ENCODE data around the gene CTXN2. TPM values are rescaled to one million over a fixed set of nuclear protein-coding genes. Genes with fewer than 3 reads are reported as not detected.

Gene CTXN2
- total RNA-seq, 1 experiment from 2014 or later, result not detected

- DNase-seq (ENCODE audit: low read depth, low spot score), result peak; percentile 65
- in situ Hi-C loops (cut with HindIII; ENCODE audit: low pct_unique_long_range_greater_than_20kb, low sequenced_read_pairs), result no loop called here
These were observed 412 bp upstream of the CTXN2 start for GRCh38 chr15:48190932-48191573.

- in situ Hi-C loops (cut with HindIII; ENCODE audit: low pct_unique_long_range_greater_than_20kb, low sequenced_read_pairs), result no loop called here
- DNase-seq (ENCODE audit: low read depth, low spot score), result no peak
These were observed 10.6 kb downstream of the CTXN2 start for GRCh38 chr15:48202068-48202467.

DNA sequence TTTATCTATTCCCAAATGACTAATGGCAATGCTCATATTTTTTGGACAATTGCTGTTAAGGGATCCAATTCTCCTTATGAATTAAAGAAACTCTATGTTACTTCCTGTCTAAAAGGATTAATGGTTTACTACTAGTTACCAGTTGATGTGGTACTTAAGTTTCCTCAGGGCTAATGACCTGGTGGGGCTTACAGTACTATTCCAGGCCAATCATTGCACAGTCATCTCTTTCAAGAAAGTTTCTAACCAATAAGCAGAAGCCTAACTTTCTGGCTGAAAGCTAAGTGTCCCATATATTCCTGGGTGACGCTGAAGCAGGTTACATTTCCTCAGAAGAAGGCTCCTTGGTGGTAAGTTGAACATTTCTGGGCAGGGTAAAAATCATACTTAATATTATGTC lies 14.5 kb downstream of the CTXN2 start, which contains the start of gene SLC12A1:
SLC12A1 (plus strand) TSS at position 322 of the 400 bp plus-strand sequence. CDS start 1,418 bp downstream, outside the sequence.
- DNase-seq (ENCODE audit: low read depth, low spot score), result no peak
- in situ Hi-C loops (cut with HindIII; ENCODE audit: low pct_unique_long_range_greater_than_20kb, low sequenced_read_pairs), result no loop called here

GRCh38 chr15:48221261-48221660 lies 29.8 kb downstream of the CTXN2 start:
- no peak for DNase-seq (ENCODE audit: low read depth, low spot score)
- in situ Hi-C loops (cut with HindIII; ENCODE audit: low pct_unique_long_range_greater_than_20kb, low sequenced_read_pairs), result no loop called here

DNA sequence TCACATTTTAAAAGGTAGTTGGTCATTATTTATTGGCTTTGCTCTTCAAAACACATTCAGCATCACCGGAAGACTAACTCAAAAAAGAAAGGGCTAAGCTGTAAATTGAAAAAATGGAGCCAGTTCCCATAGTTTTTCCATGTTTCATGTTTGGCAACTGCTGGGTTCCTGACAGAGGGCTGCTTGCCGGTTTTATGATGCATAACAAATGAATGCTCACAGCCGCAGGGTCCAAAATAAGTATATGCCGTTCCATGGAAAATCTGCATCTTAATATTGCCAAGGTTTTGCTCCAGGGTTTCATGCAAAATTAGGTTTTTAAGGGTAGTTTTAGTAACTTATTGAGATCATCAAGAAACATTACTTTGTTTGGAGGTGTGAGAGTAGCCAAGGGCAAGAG lies 30.4 kb downstream of the CTXN2 start:
- in situ Hi-C loops (cut with HindIII; ENCODE audit: low pct_unique_long_range_greater_than_20kb, low sequenced_read_pairs), result no loop called here
- no peak for DNase-seq (ENCODE audit: low read depth, low spot score)

DNA sequence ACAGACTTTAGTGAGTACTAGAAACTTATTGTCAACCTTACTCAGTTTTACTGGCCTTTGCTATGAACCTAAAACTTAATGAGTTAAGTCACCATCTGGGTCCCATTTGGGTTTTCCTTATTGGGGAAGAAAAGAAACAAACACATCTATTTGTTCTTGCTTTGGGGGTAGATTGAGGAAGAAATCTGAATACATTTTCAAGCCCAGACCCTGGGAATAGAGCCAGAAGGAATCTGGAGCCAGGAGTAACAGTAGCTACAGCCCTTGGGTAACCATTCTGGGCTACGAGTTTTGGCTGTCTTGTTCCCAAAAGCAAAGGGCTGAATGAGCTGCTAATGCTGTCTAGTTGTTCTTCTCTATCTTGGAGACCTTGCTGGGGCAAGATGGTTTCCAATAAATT lies 31.2 kb downstream of the CTXN2 start:
- in situ Hi-C loops (cut with HindIII; ENCODE audit: low pct_unique_long_range_greater_than_20kb, low sequenced_read_pairs), result no loop called here
- no peak for DNase-seq (ENCODE audit: low read depth, low spot score)

GRCh38 chr15:48225771-48226170 lies 34.3 kb downstream of the CTXN2 start:
- DNase-seq (ENCODE audit: low read depth, low spot score), result no peak
- in situ Hi-C loops (cut with HindIII; ENCODE audit: low pct_unique_long_range_greater_than_20kb, low sequenced_read_pairs), result no loop called here

- in situ Hi-C loops (cut with HindIII; ENCODE audit: low pct_unique_long_range_greater_than_20kb, low sequenced_read_pairs), result no loop called here
- no peak for DNase-seq (ENCODE audit: low read depth, low spot score)
These were observed 39.0 kb downstream of the CTXN2 start for GRCh38 chr15:48230498-48230897.

- in situ Hi-C loops (cut with HindIII; ENCODE audit: low pct_unique_long_range_greater_than_20kb, low sequenced_read_pairs), result no loop called here
- no peak for DNase-seq (ENCODE audit: low read depth, low spot score)
These were observed 41.8 kb downstream of the CTXN2 start for GRCh38 chr15:48233246-48233645.

DNA sequence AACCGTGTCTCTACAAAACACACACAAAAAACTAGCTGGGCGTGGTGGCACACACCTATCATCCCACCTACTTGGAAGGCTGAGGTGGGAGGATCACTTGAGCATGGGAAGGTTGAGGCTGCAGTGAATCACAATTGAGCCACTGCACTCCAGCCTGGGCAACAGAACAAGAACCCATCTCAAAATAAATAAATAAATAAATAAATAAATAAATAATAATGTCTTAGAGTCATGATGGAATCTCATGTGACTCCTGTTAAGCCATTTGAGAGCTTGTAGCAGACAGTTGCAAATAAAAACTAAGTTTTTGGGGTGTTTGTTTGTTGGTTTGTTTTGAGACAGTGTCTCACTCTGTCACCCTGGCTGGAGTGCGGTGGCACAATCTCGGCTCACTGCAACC lies 47.9 kb downstream of the CTXN2 start:
- in situ Hi-C loops (cut with HindIII; ENCODE audit: low pct_unique_long_range_greater_than_20kb, low sequenced_read_pairs), result no loop called here
- DNase-seq (ENCODE audit: low read depth, low spot score), result no peak

GRCh38 chr15:48242015-48242414 lies 50.5 kb downstream of the CTXN2 start:
- no peak for DNase-seq (ENCODE audit: low read depth, low spot score)
- in situ Hi-C loops (cut with HindIII; ENCODE audit: low pct_unique_long_range_greater_than_20kb, low sequenced_read_pairs), result no loop called here

- in situ Hi-C loops (cut with HindIII; ENCODE audit: low pct_unique_long_range_greater_than_20kb, low sequenced_read_pairs), result no loop called here
- DNase-seq (ENCODE audit: low read depth, low spot score), result no peak
These were observed 51.1 kb downstream of the CTXN2 start for GRCh38 chr15:48242535-48242934.

DNA sequence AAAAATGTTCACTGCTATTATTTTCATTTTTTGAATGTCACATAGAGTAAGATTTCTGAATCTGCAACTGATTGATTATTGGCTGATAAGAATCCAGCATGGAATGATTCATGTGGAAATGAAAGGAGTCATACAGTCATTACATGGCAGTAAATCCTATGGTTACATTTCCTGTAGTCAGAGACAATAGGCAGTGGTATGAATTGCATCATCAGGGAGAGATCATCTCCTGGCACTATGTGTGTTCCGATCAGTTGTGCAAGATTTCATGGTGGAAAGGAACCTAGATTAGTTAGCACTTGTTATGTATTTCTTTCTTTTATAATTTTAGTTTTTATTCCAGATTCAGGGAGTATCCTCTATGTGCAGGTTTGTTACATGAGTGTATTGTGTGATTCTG lies 53.5 kb downstream of the CTXN2 start:
- no peak for DNase-seq (ENCODE audit: low read depth, low spot score)
- in situ Hi-C loops (cut with HindIII; ENCODE audit: low pct_unique_long_range_greater_than_20kb, low sequenced_read_pairs), result no loop called here

DNA sequence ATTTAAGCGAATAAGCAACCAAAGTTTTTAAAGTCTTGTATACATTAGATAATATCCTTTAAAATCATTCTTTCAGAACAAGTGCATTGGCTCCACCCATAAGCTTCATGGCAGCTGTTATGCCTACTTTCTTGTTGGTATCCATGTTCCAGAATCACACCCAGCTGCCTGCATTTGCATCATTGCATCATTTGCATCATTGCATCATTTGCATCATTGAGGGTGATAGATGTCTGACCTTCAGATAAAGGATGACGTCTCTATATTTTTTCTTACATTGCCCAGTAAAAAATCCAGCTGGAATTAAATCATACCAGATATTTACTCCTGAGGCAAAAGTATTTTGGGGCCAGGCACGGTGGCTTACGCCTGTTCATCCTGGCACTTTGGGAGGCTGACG lies 56.9 kb downstream of the CTXN2 start:
- in situ Hi-C loops (cut with HindIII; ENCODE audit: low pct_unique_long_range_greater_than_20kb, low sequenced_read_pairs), result no loop called here
- DNase-seq (ENCODE audit: low read depth, low spot score), result no peak

GRCh38 chr15:48250640-48251076 lies 59.2 kb downstream of the CTXN2 start:
- in situ Hi-C loops (cut with HindIII; ENCODE audit: low pct_unique_long_range_greater_than_20kb, low sequenced_read_pairs), result no loop called here
- DNase-seq (ENCODE audit: low read depth, low spot score), result peak; percentile 83

DNA sequence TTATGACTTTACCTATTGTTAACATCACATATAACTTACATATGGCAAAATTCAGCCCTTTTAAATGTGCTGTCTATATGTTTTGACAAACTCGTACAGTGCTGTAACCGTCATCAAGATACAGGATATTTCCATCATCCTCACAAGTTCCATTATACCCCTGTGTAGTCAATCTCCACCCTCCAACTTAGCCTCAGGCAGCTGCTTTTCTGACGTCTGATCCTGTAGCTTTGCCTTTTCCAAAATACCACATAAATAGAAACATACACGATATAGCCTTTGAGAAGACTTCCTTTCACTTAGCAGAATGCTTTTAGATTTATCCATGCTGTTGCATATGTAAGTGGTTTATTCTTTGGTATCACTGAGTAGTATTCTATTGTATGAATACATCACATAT lies 61.7 kb downstream of the CTXN2 start:
- peak; percentile 82 for DNase-seq (ENCODE audit: low read depth, low spot score)
- in situ Hi-C loops (cut with HindIII; ENCODE audit: low pct_unique_long_range_greater_than_20kb, low sequenced_read_pairs), result no loop called here

Measured in SK-MEL-5 (cell line).